Stimulated activated naive B cell treated with anti-CD40 and anti-IgM and Interleukin-4, amounts not matched to agents 10 μg/mL and 1 μg/mL and 100 μg/mL, for 72 hours (primary cell): Measurements from ENCODE around the gene HES6.

Source experiments
- ATAC-seq, 2 donors: fragments of 150-1000 bp; cut with Tn5 transposase; replicated peaks; 2 replicates each; pipeline ENCODE4 v1.10.0; 2021; ENCODE audit warnings: moderate library complexity in 1 of 2
- DNase-seq: peaks from one replicate; pipeline ENCODE4 v3.0.0; 2021
- H3K27ac Mint-ChIP-seq: one replicate; pipeline ENCODE4 v1.8.0; 2022; ENCODE audit warnings: mild to moderate bottlenecking, mixed read lengths
- H3K27me3 Mint-ChIP-seq, 2 donors: one replicate each; pipeline ENCODE4 v1.8.0; 2022; ENCODE audit warnings: mixed read lengths in 2 of 2
- H3K36me3 Mint-ChIP-seq, 2 donors: one replicate each; pipeline ENCODE4 v1.8.0; 2022; ENCODE audit warnings: mixed read lengths in 2 of 2, mild to moderate bottlenecking in 1 of 2
- H3K4me1 Mint-ChIP-seq, 2 donors: one replicate each; pipeline ENCODE4 v1.8.0; 2022; ENCODE audit warnings: mixed read lengths in 2 of 2, mild to moderate bottlenecking in 1 of 2
- H3K4me3 Mint-ChIP-seq, 2 donors: one replicate each; pipeline ENCODE4 v1.8.0; 2022; ENCODE audit warnings: mild to moderate bottlenecking in 2 of 2, mixed read lengths in 2 of 2, moderate library complexity in 1 of 2
- H3K9me3 Mint-ChIP-seq, 2 donors: one replicate each; pipeline ENCODE4 v1.8.0; 2022; ENCODE audit warnings: mixed read lengths in 2 of 2, mild to moderate bottlenecking in 1 of 2

Gene HES6

GRCh38 chr2:238264072-238264460 lies 24.2 kb upstream of the HES6 start:
- DNase-seq: no peak
- no peak overlapping the region for H3K27ac Mint-ChIP-seq
- no peaks in the 10 kb centered on the region for H3K9me3 Mint-ChIP-seq
- H3K27me3 Mint-ChIP-seq: no peaks in the 10 kb centered on the region
- peaks cover 6 to 7% of the 10 kb centered on the region in 2 donors for H3K4me1 Mint-ChIP-seq
- no peak overlapping the region for H3K4me3 Mint-ChIP-seq
- H3K36me3 Mint-ChIP-seq: peaks cover 32 to 40% of the 10 kb centered on the region in 2 donors
- ATAC-seq: no peak

GRCh38 chr2:238263204-238264071 lies 23.6 kb upstream of the HES6 start:
- Mint-ChIP-seq H3K27ac (peak overlapping the region; percentile 79), H3K36me3 (peaks cover 34 to 42% of the 10 kb centered on the region in 2 donors)
- peak; percentile 80 to 83 for ATAC-seq

GRCh38 chr2:238262496-238263122 lies 22.8 kb upstream of the HES6 start:
- DNase-seq: no peak
- no peak overlapping the region for H3K4me3 Mint-ChIP-seq
- H3K9me3 Mint-ChIP-seq: no peaks in the 10 kb centered on the region
- peaks cover 6 to 7% of the 10 kb centered on the region in 2 donors for H3K4me1 Mint-ChIP-seq
- peaks cover 31 to 42% of the 10 kb centered on the region in 2 donors for H3K36me3 Mint-ChIP-seq
- ATAC-seq: no peak
- H3K27me3 Mint-ChIP-seq: no peaks in the 10 kb centered on the region
- H3K27ac Mint-ChIP-seq: no peak overlapping the region

More at GRCh38 chr2:238263204-238264071, 23.6 kb upstream of the HES6 start:
- H3K27me3 Mint-ChIP-seq: no peaks in the 10 kb centered on the region
- H3K4me1 Mint-ChIP-seq: peaks cover 6 to 7% of the 10 kb centered on the region in 2 donors
- H3K4me3 Mint-ChIP-seq: no peak overlapping the region
- DNase-seq: peak; percentile 35
- no peaks in the 10 kb centered on the region for H3K9me3 Mint-ChIP-seq

- no peak for DNase-seq
- H3K27ac Mint-ChIP-seq: peak overlapping the region; percentile 11
- no peak overlapping the region for H3K4me3 Mint-ChIP-seq
- H3K4me1 Mint-ChIP-seq: peaks cover 6 to 7% of the 10 kb centered on the region in 2 donors
- H3K9me3 Mint-ChIP-seq: no peaks in the 10 kb centered on the region
- no peak for ATAC-seq
- peaks cover 24 to 38% of the 10 kb centered on the region in 2 donors for H3K36me3 Mint-ChIP-seq
- H3K27me3 Mint-ChIP-seq: no peaks in the 10 kb centered on the region
Observed at GRCh38 chr2:238261718-238262375, 22.0 kb upstream of the HES6 start.

- H3K27me3 Mint-ChIP-seq: no peaks in the 10 kb centered on the region
- H3K4me1 Mint-ChIP-seq: peaks cover 6 to 7% of the 10 kb centered on the region in 2 donors
- no peaks in the 10 kb centered on the region for H3K9me3 Mint-ChIP-seq
- H3K27ac Mint-ChIP-seq: no peak overlapping the region
- H3K36me3 Mint-ChIP-seq: peaks cover 24 to 46% of the 10 kb centered on the region in 2 donors
- DNase-seq (no peak), ATAC-seq (no peak)
- H3K4me3 Mint-ChIP-seq: no peak overlapping the region
Observed at GRCh38 chr2:238260883-238261282, 21.0 kb upstream of the HES6 start.

- no peak for ATAC-seq
- Mint-ChIP-seq H3K9me3 (no peaks in the 10 kb centered on the region), H3K4me3 (no peak overlapping the region), H3K27ac (peak overlapping the region; percentile 48), H3K36me3 (peaks cover 30 to 54% of the 10 kb centered on the region in 2 donors), H3K27me3 (no peaks in the 10 kb centered on the region), H3K4me1 (peaks cover 6 to 7% of the 10 kb centered on the region in 2 donors)
- DNase-seq: no peak
Observed at GRCh38 chr2:238259061-238260020, 19.5 kb upstream of the HES6 start.

- Mint-ChIP-seq H3K36me3 (peaks cover 30 to 50% of the 10 kb centered on the region in 2 donors), H3K27ac (no peak overlapping the region)
Observed at GRCh38 chr2:238257786-238258700, 18.2 kb upstream of the HES6 start.

GRCh38 chr2:238256594-238257104 lies 16.8 kb upstream of the HES6 start:
- H3K4me3 Mint-ChIP-seq: no peak overlapping the region
- no peaks in the 10 kb centered on the region for H3K9me3 Mint-ChIP-seq
- H3K27ac Mint-ChIP-seq: no peak overlapping the region
- H3K4me1 Mint-ChIP-seq: no peaks in the 10 kb centered on the region
- no peaks in the 10 kb centered on the region for H3K27me3 Mint-ChIP-seq
- peaks cover 39 to 58% of the 10 kb centered on the region in 2 donors for H3K36me3 Mint-ChIP-seq
- ATAC-seq: peak; percentile 95 to 96
- DNase-seq: peak; percentile 58

More at GRCh38 chr2:238257786-238258700, 18.2 kb upstream of the HES6 start:
- Mint-ChIP-seq H3K4me3 (no peak overlapping the region), H3K27me3 (no peaks in the 10 kb centered on the region), H3K4me1 (no peaks in the 10 kb centered on the region), H3K9me3 (no peaks in the 10 kb centered on the region)
- DNase-seq (no peak), ATAC-seq (no peak)

- Mint-ChIP-seq H3K4me1 (no peaks in the 10 kb centered on the region), H3K27ac (no peak overlapping the region), H3K9me3 (no peaks in the 10 kb centered on the region), H3K27me3 (no peaks in the 10 kb centered on the region), H3K36me3 (peaks cover 44 to 58% of the 10 kb centered on the region in 2 donors), H3K4me3 (no peak overlapping the region)
- no peak for DNase-seq
- no peak for ATAC-seq
Observed at GRCh38 chr2:238256111-238256510, 16.3 kb upstream of the HES6 start.

GRCh38 chr2:238255636-238256035 lies 15.8 kb upstream of the HES6 start:
- DNase-seq: no peak
- no peaks in the 10 kb centered on the region for H3K27me3 Mint-ChIP-seq
- ATAC-seq: no peak
- no peaks in the 10 kb centered on the region for H3K4me1 Mint-ChIP-seq
- peak overlapping the region; percentile 67 for H3K27ac Mint-ChIP-seq
- peaks cover 43 to 61% of the 10 kb centered on the region in 2 donors for H3K36me3 Mint-ChIP-seq
- no peaks in the 10 kb centered on the region for H3K9me3 Mint-ChIP-seq
- no peak overlapping the region for H3K4me3 Mint-ChIP-seq

GRCh38 chr2:238255151-238255551 lies 15.3 kb upstream of the HES6 start:
- Mint-ChIP-seq H3K27ac (no peak overlapping the region), H3K9me3 (no peaks in the 10 kb centered on the region), H3K4me1 (no peaks in the 10 kb centered on the region), H3K36me3 (peaks cover 39 to 60% of the 10 kb centered on the region in 2 donors), H3K4me3 (no peak overlapping the region), H3K27me3 (no peaks in the 10 kb centered on the region)
- ATAC-seq: no peak
- DNase-seq: no peak

- Mint-ChIP-seq H3K9me3 (no peaks in the 10 kb centered on the region), H3K27ac (no peak overlapping the region), H3K4me1 (no peaks in the 10 kb centered on the region), H3K36me3 (peaks cover 35 to 65% of the 10 kb centered on the region in 2 donors), H3K4me3 (no peak overlapping the region), H3K27me3 (no peaks in the 10 kb centered on the region)
- no peak for DNase-seq
- ATAC-seq: no peak
Observed at GRCh38 chr2:238254095-238254723, 14.4 kb upstream of the HES6 start.
